Midbrain (tissue), 1 donor: ENCODE measurements around the gene SLC27A2.
A peak's percentile ranks its signal among the peaks of the same experiment; 100 is the strongest.
"Not testable (repeated sequence)": the region's sequence is repeated elsewhere in the genome, so short reads cannot be mapped to it uniquely, and the experiment has no call there.

Experiments used
- DNase-seq: peaks from one replicate; lab custom pipeline; 2025; lab: John Stamatoyannopoulos, UW

SLC27A2 gene

GRCh38 chr15:50181969-50182218 lies at the start of gene SLC27A2:
SLC27A2 (plus strand) TSS chr15:50182196; CDS start chr15:50182428, 232 bp downstream.
- no peak for DNase-seq

- not testable (repeated sequence) for DNase-seq
These were observed 49.6 kb upstream of the SLC27A2 start for GRCh38 chr15:50132251-50132984.

GRCh38 chr15:50134524-50135024 lies 47.4 kb upstream of the SLC27A2 start:
- peak; percentile 8 for DNase-seq

- DNase-seq, result no peak
These were observed 46.9 kb upstream of the SLC27A2 start for GRCh38 chr15:50135031-50135551.

- DNase-seq, result no peak
These were observed 44.6 kb upstream of the SLC27A2 start for GRCh38 chr15:50137330-50137761.

GRCh38 chr15:50137893-50138292 lies 44.1 kb upstream of the SLC27A2 start:
- DNase-seq, result no peak

GRCh38 chr15:50138391-50138790 lies 43.6 kb upstream of the SLC27A2 start:
- DNase-seq, result no peak

- DNase-seq, result no peak
These were observed 41.9 kb upstream of the SLC27A2 start for GRCh38 chr15:50140098-50140497.

- no peak for DNase-seq
These were observed 41.0 kb upstream of the SLC27A2 start for GRCh38 chr15:50140983-50141382.

- no peak for DNase-seq
These were observed 40.1 kb upstream of the SLC27A2 start for GRCh38 chr15:50141856-50142255.

GRCh38 chr15:50143255-50143860 lies 38.6 kb upstream of the SLC27A2 start:
- DNase-seq, result no peak

- no peak for DNase-seq
These were observed 37.5 kb upstream of the SLC27A2 start for GRCh38 chr15:50144341-50145120.

DNA sequence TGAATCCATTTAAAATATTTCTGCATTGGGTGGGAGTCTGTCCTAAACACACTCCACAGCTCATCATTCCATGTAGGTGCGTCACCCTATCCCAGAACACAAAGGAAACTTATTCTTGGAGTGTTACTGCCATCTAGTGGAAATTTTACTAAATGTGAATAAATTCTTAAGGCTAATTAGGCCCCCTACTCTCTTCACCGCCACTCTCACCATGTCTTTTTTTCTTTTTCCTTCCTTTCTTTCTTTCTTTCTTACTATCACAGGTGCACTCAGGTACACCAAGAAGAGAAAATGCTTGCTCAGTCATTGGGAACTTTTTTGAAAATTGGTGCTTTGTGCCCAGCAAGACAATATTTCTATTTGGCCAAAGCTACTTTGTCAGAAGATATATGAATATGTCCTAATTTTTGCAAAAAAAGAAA lies 36.5 kb upstream of the SLC27A2 start:
- DNase-seq, result peak; percentile 76

- DNase-seq, result no peak
These were observed 35.4 kb upstream of the SLC27A2 start for GRCh38 chr15:50146632-50147031.

GRCh38 chr15:50148362-50148963 lies 33.5 kb upstream of the SLC27A2 start:
- DNase-seq, result no peak

DNA sequence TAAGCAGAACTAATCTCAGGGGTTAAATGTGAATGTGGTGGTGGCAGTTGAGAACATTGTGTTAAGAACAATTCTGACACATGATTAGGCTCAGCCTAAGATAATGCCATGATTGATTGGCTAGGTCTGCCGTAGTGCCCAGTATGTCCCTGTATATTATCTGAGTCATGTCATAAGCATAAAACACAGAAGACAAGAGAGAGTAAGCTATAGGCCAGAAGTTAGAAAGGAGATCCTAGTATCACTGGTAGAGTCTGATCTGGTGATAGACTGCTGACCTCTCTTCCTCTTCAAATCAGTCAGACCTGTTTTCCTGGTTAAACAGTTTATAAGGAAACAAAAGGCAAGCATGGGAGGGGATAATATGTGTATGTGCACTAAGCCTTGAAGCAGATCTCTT lies 32.9 kb upstream of the SLC27A2 start:
- DNase-seq, result no peak

DNA sequence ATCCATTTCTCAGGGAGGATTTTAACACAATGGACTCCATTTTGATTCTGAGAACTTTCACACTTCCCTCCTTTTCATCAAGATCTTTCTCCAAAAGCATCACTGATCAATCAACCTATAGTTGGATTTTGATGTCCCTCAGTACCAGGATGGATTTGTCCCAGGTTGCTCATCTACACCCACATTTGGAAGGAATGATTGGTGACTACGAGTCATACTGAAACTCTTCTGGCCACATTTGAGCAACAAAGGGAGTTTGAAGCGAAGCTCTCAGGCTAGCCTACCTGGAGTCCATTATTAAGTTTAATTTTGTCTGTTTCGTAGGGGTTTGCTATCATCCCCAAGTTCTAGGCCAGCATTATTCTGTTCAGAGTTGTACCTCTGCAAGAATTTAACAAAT lies 31.6 kb upstream of the SLC27A2 start:
- DNase-seq, result no peak

GRCh38 chr15:50150851-50151250 lies 31.1 kb upstream of the SLC27A2 start:
- no peak for DNase-seq

GRCh38 chr15:50151476-50151875 lies 30.5 kb upstream of the SLC27A2 start:
- DNase-seq, result no peak

- DNase-seq, result not testable (repeated sequence)
These were observed 23.8 kb upstream of the SLC27A2 start for GRCh38 chr15:50158236-50158635.

DNA sequence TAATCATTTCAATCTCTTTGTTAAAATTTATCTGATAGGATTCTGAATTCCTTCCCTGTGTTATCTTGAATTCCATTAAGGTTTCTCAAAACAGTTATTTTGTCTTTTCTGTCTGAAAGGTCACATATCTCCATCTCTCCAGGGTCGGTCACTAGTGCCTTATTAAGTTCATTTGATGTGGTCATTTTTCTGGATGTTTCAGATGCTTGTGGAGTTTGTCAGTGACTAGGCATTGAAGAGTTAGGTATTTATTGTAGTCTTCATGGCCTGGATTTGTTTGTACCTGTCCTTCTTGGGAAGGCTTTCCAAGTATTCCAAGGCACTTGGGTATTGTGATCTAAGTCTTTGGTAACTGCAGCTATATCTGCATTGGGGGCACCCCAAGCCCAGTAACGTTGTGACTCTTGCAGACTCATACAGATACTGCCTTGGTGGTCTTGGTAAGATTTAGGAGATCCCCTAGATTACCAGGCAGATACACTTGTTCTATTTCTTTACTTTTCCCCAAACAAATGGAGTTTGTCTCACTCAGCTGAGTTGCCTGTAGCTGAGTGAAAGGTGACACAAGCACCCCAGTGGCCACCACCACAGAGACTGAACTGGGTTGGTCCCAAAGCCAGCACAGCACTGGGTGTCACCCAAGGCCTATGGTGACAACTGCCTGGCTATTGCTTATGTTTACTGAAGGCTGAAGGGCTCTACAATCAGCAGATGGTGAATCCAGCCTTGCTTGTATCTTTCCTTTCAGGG lies 18.9 kb upstream of the SLC27A2 start:
- no peak for DNase-seq
